ENCODE results near the gene UNC50.
"Not testable (repeated sequence)": the region's sequence is repeated elsewhere in the genome, so short reads cannot be mapped to it uniquely, and the experiment has no call there.

The UNC50 gene

DNA sequence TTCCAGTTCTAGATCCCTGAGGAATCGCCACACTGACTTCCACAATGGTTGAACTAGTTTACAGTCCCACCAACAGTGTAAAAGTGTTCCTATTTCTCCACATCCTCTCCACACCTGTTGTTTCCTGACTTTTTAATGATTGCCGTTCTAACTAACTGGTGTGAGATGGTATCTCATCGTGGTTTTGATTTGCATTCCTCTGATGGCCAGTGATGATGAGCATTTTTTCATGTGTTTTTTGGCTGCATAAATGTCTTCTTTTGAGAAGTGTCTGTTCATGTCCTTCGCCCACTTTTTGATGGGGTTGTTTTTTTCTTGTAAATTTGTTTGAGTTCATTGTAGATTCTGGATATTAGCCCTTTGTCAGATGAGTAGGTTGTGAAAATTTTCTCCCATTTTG lies 13.7 kb upstream of the UNC50 start:
- peaks cover 23% of the 10 kb centered on the region for H3K36me3 ChIP-seq (ENCODE audit: control insufficient read depth, insufficient read depth, low read length)
- H3K4me1 ChIP-seq (ENCODE audit: control insufficient read depth, insufficient read depth, low read length); H3K9me3 ChIP-seq (ENCODE audit: control insufficient read depth, insufficient read depth, low read depth, low read length); H3K9ac ChIP-seq (ENCODE audit: low read length); H3K27ac ChIP-seq (ENCODE audit: low read depth, low read length); H3K27me3 ChIP-seq (ENCODE audit: control insufficient read depth, insufficient read depth, low read length); H3K4me3 ChIP-seq (ENCODE audit: low read depth, low read length): not testable (repeated sequence)

DNA sequence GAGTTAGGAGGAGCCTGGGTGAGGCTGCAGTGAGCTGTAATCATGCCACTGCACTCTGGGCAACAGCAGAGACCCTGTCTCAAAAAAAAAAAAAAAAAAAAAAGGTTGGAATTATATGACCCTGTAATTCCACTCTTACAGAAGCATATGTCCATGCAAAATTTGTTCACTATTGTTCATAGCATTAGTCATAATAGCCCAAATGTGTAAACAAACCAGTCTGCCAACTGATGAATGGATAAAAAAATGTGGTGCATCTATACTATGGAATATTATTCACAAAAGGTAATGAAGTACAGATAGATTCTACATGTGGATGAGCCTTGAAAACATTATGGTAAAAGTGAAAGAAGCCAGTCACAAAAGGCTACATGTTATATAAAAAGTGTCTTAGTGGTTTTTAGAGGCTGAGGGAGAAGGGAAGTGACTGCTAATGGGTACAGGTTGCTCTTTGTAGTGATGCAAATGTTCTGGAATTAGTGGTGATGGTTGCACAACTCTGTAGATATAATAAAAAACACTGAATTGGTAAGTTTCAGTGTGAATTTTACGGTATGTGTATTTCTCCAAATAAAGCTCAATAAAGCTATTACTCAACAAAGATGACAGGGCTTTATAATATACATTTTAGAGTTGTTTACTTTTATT lies 9.5 kb upstream of the UNC50 start:
- Histone ChIP-seq H3K4me3 (ENCODE audit: low read depth, low read length) (no peak overlapping the region), H3K36me3 (ENCODE audit: control insufficient read depth, insufficient read depth, low read length) (peaks cover 51% of the 10 kb centered on the region), H3K27ac (ENCODE audit: low read depth, low read length) (no peak overlapping the region), H3K9me3 (ENCODE audit: control insufficient read depth, insufficient read depth, low read depth, low read length) (peaks cover 3% of the 10 kb centered on the region; the same call in 1 of the 2 replicates), H3K27me3 (ENCODE audit: control insufficient read depth, insufficient read depth, low read length) (no peaks in the 10 kb centered on the region), H3K4me1 (ENCODE audit: control insufficient read depth, insufficient read depth, low read length) (no peaks in the 10 kb centered on the region), H3K9ac (ENCODE audit: low read length) (no peak overlapping the region)

DNA sequence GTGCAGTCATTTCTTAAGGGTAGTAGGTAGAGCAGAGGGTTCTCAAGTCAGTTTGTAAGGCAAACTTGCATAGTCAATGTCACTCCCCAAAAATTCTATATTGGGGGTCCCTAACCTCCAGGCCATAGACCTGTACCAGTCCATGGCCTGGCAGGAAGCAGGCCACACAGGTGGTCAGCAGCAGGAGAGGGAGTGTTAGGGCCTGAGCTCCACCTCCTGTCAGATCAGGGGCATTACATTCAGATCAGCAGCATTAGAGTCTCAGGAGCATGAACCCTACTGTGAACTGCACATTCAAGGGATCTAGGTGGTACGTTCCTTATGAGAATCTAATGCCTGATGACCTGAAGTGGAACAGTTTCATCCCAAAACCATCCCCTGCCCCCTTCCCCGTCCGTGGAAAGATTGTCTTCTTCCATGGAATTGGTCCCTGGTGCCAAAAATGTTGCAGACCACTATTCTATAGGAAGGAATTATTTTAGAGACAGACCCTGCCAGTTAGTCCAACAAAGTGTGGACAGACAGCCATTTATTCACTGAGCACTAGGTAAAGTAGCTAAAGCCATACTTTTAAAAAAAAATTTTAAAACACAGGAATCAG lies 6.8 kb upstream of the UNC50 start:
- no peaks in the 10 kb centered on the region for H3K27me3 ChIP-seq (ENCODE audit: control insufficient read depth, insufficient read depth, low read length)
- no peak overlapping the region for H3K9ac ChIP-seq (ENCODE audit: low read length)
- no peaks in the 10 kb centered on the region for H3K9me3 ChIP-seq (ENCODE audit: control insufficient read depth, insufficient read depth, low read depth, low read length)
- H3K4me3 ChIP-seq (ENCODE audit: low read depth, low read length): no peak overlapping the region
- no peak overlapping the region for H3K27ac ChIP-seq (ENCODE audit: low read depth, low read length)
- no peaks in the 10 kb centered on the region for H3K4me1 ChIP-seq (ENCODE audit: control insufficient read depth, insufficient read depth, low read length)
- peaks cover 51% of the 10 kb centered on the region for H3K36me3 ChIP-seq (ENCODE audit: control insufficient read depth, insufficient read depth, low read length)

- Histone ChIP-seq H3K27ac (ENCODE audit: low read depth, low read length) (no peak overlapping the region), H3K36me3 (ENCODE audit: control insufficient read depth, insufficient read depth, low read length) (peaks cover 33% of the 10 kb centered on the region), H3K4me1 (ENCODE audit: control insufficient read depth, insufficient read depth, low read length) (peaks cover 7% of the 10 kb centered on the region; the same call in 1 of the 2 replicates), H3K9me3 (ENCODE audit: control insufficient read depth, insufficient read depth, low read depth, low read length) (no peaks in the 10 kb centered on the region), H3K4me3 (ENCODE audit: low read depth, low read length) (no peak overlapping the region), H3K9ac (ENCODE audit: low read length) (no peak overlapping the region), H3K27me3 (ENCODE audit: control insufficient read depth, insufficient read depth, low read length) (no peaks in the 10 kb centered on the region)
Measured at GRCh38 chr2:98604547-98604946, 3.8 kb upstream of the UNC50 start.

- Histone ChIP-seq H3K9ac (ENCODE audit: low read length) (no peak overlapping the region), H3K27ac (ENCODE audit: low read depth, low read length) (no peak overlapping the region), H3K27me3 (ENCODE audit: control insufficient read depth, insufficient read depth, low read length) (no peaks in the 10 kb centered on the region), H3K4me3 (ENCODE audit: low read depth, low read length) (no peak overlapping the region), H3K9me3 (ENCODE audit: control insufficient read depth, insufficient read depth, low read depth, low read length) (no peaks in the 10 kb centered on the region), H3K4me1 (ENCODE audit: control insufficient read depth, insufficient read depth, low read length) (peaks cover 7% of the 10 kb centered on the region; the same call in 1 of the 2 replicates), H3K36me3 (ENCODE audit: control insufficient read depth, insufficient read depth, low read length) (peaks cover 27% of the 10 kb centered on the region)
Measured at GRCh38 chr2:98605076-98605475, 3.3 kb upstream of the UNC50 start.

GRCh38 chr2:98606431-98606830 lies 2.0 kb upstream of the UNC50 start:
- no peaks in the 10 kb centered on the region for H3K9me3 ChIP-seq (ENCODE audit: control insufficient read depth, insufficient read depth, low read depth, low read length)
- H3K4me1 ChIP-seq (ENCODE audit: control insufficient read depth, insufficient read depth, low read length): peaks cover 7% of the 10 kb centered on the region
- no peak overlapping the region for H3K4me3 ChIP-seq (ENCODE audit: low read depth, low read length)
- peaks cover 32% of the 10 kb centered on the region for H3K36me3 ChIP-seq (ENCODE audit: control insufficient read depth, insufficient read depth, low read length)
- H3K9ac ChIP-seq (ENCODE audit: low read length): no peak overlapping the region
- no peaks in the 10 kb centered on the region for H3K27me3 ChIP-seq (ENCODE audit: control insufficient read depth, insufficient read depth, low read length)
- no peak overlapping the region for H3K27ac ChIP-seq (ENCODE audit: low read depth, low read length)

DNA sequence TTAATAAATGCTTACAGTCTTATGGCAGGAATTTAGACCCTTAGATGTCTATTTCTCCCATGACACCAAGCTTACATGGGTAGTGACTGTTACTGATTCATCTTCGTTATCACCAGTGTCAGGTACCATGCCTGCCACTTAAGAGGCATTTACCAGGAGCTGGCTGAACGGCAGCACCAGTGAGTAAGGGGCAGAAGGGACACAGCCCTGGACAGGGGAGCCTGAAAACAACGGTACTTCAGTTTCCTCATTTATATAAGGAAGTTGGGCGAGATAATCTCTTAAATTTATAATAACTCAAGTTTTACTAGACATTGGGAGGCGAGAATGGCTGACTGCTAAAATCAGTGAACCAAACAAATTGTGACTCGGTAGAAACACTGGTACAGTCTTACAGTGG lies 1.3 kb upstream of the UNC50 start:
- Histone ChIP-seq H3K4me3 (ENCODE audit: low read depth, low read length) (peak overlapping the region; percentile 93), H3K9me3 (ENCODE audit: control insufficient read depth, insufficient read depth, low read depth, low read length) (no peaks in the 10 kb centered on the region), H3K9ac (ENCODE audit: low read length) (peak overlapping the region; percentile 90), H3K36me3 (ENCODE audit: control insufficient read depth, insufficient read depth, low read length) (peaks cover 30% of the 10 kb centered on the region), H3K27me3 (ENCODE audit: control insufficient read depth, insufficient read depth, low read length) (no peaks in the 10 kb centered on the region), H3K27ac (ENCODE audit: low read depth, low read length) (no peak overlapping the region), H3K4me1 (ENCODE audit: control insufficient read depth, insufficient read depth, low read length) (peaks cover 7% of the 10 kb centered on the region)

DNA sequence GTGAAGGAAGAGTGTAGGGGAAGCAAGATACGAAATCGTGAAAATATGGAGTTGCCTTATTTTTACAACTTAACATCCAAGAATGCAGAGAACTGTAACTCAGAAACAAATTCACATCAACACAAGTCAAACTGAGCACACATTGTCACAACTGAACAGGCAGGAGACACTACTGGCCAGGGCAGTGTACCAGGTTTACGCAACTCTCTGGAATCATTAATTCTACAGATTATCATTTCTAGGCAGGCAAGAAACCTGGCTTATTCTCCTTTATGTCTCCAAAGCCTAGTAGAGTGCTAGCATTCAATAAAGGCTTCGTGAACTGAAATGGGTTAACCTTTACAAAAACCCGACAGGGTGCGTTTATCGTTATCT lies 661 bp upstream of the UNC50 start:
- H3K4me1 ChIP-seq (ENCODE audit: control insufficient read depth, insufficient read depth, low read length): peaks cover 7% of the 10 kb centered on the region
- H3K27ac ChIP-seq (ENCODE audit: low read depth, low read length): peak overlapping the region; percentile 91
- H3K4me3 ChIP-seq (ENCODE audit: low read depth, low read length): peak overlapping the region; percentile 93
- H3K9ac ChIP-seq (ENCODE audit: low read length): peak overlapping the region; percentile 90
- no peaks in the 10 kb centered on the region for H3K27me3 ChIP-seq (ENCODE audit: control insufficient read depth, insufficient read depth, low read length)
- H3K9me3 ChIP-seq (ENCODE audit: control insufficient read depth, insufficient read depth, low read depth, low read length): no peaks in the 10 kb centered on the region
- peaks cover 31% of the 10 kb centered on the region for H3K36me3 ChIP-seq (ENCODE audit: control insufficient read depth, insufficient read depth, low read length)

DNA sequence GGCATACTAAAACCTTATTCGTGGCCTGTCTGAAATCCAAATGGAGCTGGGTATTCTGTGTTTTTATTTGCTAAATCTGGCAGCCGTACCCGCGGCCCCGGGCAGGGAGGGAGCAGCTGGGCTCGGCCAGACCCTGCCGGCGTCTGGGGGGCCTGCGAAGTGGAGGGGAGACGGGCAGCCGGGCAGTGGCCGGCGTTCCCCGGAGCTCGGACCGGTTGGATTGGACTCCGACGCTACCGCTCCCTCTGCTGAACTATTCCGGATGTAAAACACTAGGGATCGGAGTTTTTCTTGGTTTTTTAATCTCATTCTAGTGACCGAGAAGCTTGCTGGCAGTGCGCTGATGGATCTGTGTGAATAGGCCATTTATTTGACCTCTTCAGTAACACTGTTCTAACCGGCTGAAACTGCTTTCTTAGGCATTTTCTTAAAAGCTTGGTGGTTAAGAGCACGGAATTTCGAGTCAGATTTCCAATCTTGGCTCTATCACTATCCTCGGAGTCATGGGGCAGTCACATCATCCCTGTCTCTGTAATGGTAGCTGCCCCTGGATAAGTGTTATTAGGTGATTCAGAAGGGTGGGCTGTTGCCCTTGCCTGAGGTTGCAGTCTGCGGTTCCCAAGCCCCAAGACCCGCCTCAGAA lies 694 bp downstream of the UNC50 start:
- H3K9ac ChIP-seq (ENCODE audit: low read length): peak overlapping the region; percentile 90
- peak overlapping the region; percentile 91 for H3K27ac ChIP-seq (ENCODE audit: low read depth, low read length)
- H3K4me1 ChIP-seq (ENCODE audit: control insufficient read depth, insufficient read depth, low read length): peaks cover 7% of the 10 kb centered on the region
- H3K4me3 ChIP-seq (ENCODE audit: low read depth, low read length): peak overlapping the region; percentile 93
- no peaks in the 10 kb centered on the region for H3K9me3 ChIP-seq (ENCODE audit: control insufficient read depth, insufficient read depth, low read depth, low read length)
- no peaks in the 10 kb centered on the region for H3K27me3 ChIP-seq (ENCODE audit: control insufficient read depth, insufficient read depth, low read length)
- H3K36me3 ChIP-seq (ENCODE audit: control insufficient read depth, insufficient read depth, low read length): peaks cover 35% of the 10 kb centered on the region

GRCh38 chr2:98614024-98614739 lies 5.8 kb downstream of the UNC50 start:
- Histone ChIP-seq H3K36me3 (ENCODE audit: control insufficient read depth, insufficient read depth, low read length) (peaks cover 76% of the 10 kb centered on the region), H3K27ac (ENCODE audit: low read depth, low read length) (no peak overlapping the region), H3K4me1 (ENCODE audit: control insufficient read depth, insufficient read depth, low read length) (no peaks in the 10 kb centered on the region; the same call in 1 of the 2 replicates), H3K27me3 (ENCODE audit: control insufficient read depth, insufficient read depth, low read length) (no peaks in the 10 kb centered on the region), H3K9ac (ENCODE audit: low read length) (no peak overlapping the region), H3K9me3 (ENCODE audit: control insufficient read depth, insufficient read depth, low read depth, low read length) (no peaks in the 10 kb centered on the region), H3K4me3 (ENCODE audit: low read depth, low read length) (no peak overlapping the region)

DNA sequence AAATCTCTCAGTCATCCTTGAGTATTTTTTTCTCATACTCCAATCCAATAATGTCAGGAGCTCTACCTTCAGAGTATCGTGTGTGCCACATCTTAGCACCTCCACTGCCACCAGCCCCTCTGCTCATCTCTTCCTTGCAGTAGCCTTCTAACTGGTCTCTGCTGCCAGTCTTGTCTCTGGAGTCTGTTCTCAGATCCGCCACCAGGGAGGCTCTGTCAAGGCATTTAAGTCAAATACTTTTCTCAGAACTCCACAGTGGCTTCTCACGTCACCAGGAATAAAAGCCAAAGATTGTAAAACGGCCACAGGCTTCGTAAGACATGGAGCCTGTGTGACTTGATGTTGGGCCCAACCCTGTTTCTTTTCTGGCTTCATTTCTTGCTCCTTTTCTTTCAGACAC lies 7.1 kb downstream of the UNC50 start:
- Histone ChIP-seq H3K4me3 (ENCODE audit: low read depth, low read length) (no peak overlapping the region), H3K9ac (ENCODE audit: low read length) (no peak overlapping the region), H3K9me3 (ENCODE audit: control insufficient read depth, insufficient read depth, low read depth, low read length) (no peaks in the 10 kb centered on the region), H3K27me3 (ENCODE audit: control insufficient read depth, insufficient read depth, low read length) (no peaks in the 10 kb centered on the region), H3K4me1 (ENCODE audit: control insufficient read depth, insufficient read depth, low read length) (no peaks in the 10 kb centered on the region; the same call in 1 of the 2 replicates), H3K27ac (ENCODE audit: low read depth, low read length) (no peak overlapping the region), H3K36me3 (ENCODE audit: control insufficient read depth, insufficient read depth, low read length) (peaks cover 72% of the 10 kb centered on the region)
